CD4-positive, alpha-beta T cell treated with Interleukin-2 at 100 ng/mL for 4 hours (primary cell): ENCODE measurements around the gene C10orf120.
A peak's percentile ranks its signal among the peaks of the same experiment; 100 is the strongest.

ENCODE experiments used
- DNase-seq: peaks from one replicate; pipeline ENCODE4 v3.0.0-alpha.2; 2020; ENCODE audit warnings: low spot score

Gene C10orf120

GRCh38 chr10:122703483-122704448 is 4.1 kb upstream of the C10orf120 start:
- DNase-seq = peak; percentile 36

DNA sequence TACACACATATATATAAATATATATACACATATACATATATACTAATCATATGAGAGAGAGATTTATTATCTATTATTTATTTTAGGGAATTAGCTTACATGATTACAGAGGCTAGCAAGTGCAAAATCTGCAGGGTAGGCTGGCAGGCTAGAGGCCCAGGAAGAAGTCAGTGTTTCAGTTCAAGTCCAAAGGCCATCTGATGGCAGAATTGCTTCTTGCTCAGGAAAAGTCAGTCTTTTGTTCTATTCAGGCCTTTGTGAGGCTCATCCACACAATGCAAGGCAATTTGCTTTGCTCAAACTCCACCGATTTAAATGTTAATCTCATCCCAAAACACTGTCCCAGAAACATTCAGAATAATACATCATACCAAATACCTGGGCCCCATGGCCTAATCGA is 2.6 kb upstream of the C10orf120 start:
- no peak for DNase-seq

DNA sequence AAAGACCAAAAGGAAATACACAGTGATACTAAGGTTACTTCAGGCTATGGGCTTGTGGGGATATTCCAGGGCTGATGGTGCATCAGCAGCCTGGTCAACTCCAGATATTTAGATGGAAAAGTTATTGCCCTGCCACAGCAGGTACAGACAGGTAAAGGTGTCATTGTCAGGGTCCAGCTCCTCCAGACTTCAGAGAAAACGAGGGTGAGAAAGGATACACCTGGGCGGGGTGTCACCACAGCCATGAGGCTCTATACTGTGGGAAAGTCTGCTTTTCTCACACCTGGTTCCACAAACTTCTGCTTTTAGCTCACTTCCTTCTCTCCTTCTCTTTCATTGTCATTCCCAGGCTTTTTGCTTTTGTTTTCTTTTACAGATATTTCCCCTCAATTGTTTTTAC is 2.0 kb upstream of the C10orf120 start:
- no peak for DNase-seq

DNA sequence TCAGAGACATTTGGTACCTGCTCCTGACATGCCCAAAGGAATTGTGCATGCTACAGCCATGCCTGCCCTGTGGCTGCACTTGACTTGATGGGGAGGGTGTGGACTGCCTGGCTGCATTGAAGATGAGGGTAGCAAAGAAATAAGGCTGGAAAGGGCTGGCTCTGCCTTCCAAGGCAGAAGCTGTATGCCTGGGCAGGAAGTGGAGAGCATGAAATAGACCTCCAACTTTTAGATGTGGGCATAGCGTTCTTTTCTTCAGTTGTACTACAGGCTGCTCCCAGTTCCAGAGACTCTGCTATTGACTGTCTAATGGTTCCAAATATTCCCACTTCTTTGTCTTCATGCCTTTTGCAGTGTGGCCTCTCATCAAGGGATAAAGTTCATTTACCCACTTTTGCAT is 3.0 kb downstream of the C10orf120 start:
- DNase-seq = no peak

DNA sequence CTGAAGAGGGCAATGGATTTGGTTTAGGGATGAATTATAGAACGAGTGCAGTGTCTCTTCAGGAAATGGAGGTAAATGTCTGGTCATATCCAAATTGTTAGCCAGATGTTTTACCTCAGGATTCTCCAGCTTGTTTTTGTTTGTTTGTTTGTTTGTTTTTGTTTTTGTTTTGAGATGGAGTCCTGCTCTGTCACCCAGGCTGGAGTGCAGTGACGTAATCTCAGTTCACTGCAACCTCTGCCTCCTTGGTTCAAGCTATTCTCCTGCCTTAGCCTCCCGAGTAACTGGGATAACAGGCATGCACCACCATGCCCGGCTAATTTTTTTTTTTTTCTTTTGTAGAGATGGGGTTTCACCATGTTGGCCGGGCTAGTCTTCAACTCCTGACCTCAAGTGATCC is 6.9 kb downstream of the C10orf120 start:
- DNase-seq = no peak

DNA sequence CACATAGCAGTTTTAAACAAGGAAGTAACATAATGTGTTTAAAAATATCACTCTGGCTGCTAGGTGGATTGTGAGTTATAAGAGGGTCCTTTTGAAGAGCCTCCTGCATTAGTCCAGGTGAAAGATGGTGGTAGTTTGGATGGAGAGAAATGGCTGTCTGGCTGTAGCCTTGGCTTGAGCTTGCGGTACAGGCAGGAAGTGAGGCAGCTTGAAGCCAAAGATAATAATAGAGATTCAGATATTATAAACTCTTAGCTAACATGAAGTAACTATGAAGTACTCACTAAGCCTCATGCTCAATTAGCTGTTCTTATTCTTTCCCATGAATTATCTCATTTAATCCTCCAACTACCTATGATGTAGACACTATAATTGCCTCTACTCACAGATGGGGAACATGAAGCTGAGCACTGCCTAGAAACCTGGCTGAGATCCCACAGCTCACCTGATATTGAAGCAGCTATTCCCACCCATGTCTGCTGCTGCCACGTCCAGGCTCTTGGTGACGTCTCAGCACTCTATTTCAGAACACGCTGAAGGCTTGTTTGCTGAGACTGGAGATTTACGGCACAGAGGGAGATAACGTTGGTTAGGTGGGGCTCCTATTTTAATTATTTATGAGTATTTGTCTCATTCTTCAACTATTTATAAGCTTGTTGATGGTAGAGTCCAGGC is 10.4 kb downstream of the C10orf120 start:
- DNase-seq = no peak

- no peak for DNase-seq
Measured at GRCh38 chr10:122688293-122688989, 11.2 kb downstream of the C10orf120 start.

DNA sequence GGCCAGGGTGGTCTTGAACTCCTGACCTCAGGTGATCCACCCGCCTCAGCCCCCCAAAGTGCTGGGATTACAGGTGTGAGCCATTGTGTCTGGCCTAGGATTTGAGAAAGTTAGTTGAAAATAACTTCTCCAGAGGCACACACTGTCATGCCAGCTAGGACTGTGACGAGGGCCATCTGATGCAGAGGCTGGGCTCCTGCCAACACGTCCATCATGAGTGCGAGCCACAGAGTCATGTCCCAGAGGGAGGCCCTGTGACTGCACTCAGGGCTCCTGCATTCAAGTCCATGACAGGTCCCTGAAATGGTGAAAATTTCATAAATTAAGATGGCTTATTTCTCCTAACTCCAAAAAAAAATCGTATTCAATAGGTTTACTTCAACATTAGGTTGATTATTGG is 17.1 kb downstream of the C10orf120 start:
- no peak for DNase-seq

- DNase-seq = no peak
Measured at GRCh38 chr10:122678266-122678665, 21.4 kb downstream of the C10orf120 start.

DNA sequence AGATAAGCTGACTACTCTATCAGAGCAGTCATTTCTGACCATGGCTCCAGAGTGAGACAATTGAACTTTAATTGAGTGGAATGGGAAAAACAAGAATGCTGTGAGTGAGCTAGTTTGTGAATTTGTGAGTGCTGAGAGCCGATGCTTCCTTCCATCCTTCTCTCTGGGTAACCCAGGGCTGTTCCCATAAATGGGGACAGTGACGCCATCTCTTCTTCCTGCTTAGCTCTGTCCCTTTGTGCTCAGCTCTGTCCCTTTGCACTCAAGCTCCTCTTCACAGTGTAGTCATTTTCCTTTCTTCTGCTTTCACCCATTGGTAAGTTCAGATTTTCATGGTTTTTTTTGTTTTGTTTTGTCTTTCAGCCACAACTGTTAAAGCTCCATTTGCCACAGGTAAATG is 24.4 kb downstream of the C10orf120 start:
- DNase-seq = no peak

DNA sequence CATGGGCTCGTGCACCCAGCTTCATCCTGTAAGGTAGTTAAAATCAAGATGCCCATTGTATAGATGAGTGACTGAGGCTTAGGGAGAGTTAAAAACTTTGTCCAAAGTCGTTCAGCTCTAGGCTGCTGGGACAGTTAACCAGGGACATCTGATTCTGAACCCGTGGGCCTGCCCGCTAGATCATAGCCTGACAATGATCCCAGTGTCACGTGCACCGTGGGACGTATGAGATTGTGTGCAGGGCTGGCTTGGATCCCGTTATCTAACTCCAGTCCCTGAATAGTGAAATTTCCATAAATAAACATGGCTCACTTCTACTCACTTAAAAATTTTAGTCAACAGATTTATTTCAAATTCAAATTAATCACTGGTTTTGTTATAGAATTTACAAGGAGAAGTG is 24.9 kb downstream of the C10orf120 start:
- no peak for DNase-seq

DNA sequence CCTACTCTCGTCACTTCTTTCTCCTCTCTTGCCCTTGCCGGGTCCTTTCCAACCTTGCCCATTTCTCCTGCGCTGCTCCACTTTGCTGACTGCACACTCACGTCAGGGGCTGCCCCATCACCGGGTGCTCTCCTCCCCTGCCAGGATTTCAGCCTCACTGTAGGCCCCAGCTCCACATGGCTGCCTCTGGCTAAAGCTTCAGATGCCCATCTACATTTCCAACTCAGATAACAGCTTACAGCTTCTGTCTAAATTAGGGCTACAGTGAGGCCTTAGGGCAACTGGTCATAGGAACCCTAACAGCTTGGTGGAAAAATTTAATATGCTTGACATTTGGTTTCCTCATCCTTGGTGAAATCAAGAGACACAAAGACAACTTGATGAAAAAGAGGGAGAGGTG is 25.9 kb downstream of the C10orf120 start:
- DNase-seq = no peak

- DNase-seq = no peak
Measured at GRCh38 chr10:122673269-122673668, 26.4 kb downstream of the C10orf120 start.

GRCh38 chr10:122672655-122673054 is 27.0 kb downstream of the C10orf120 start:
- no peak for DNase-seq

DNA sequence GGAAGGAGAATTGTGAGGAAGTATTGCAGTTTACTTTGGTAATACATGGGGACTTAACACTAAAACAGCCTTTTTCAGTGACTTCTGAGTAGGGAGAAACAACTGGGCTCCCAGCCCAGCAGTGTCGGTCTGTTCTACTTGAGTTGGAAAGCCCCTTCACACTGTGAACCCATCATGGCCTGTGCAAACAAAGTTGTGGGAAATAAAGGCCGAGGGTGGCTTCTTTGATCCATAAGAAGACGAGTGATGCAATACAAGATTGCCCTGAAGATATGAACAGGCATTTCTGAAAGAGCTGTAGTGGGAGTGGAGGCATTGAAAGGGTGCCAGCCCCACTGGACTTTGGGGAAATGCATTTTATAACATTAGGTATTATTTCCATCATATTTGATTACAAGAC is 28.3 kb downstream of the C10orf120 start:
- no peak for DNase-seq

DNA sequence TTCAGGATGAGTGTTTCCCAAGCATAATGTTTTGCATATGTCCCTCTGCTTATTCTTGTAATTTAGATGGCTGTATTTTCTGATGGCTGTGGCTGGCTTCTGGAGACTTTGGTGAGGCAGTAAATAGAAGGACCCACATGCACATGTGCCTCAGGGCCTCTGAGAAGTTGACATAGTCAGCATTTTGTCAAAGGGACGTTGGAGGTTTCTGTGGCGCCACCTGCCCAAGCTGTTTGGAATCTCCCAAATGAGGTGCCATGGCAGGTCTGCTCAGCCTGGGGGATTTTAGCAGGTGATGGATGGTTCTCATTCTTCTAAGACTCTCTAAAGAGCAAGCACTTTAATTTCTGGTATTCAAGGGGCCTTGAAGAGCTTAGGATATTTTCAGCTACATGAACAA is 29.8 kb downstream of the C10orf120 start:
- no peak for DNase-seq

GRCh38 chr10:122669045-122669444 is 30.6 kb downstream of the C10orf120 start:
- DNase-seq = no peak

- DNase-seq = no peak
Measured at GRCh38 chr10:122665946-122666345, 33.7 kb downstream of the C10orf120 start.

DNA sequence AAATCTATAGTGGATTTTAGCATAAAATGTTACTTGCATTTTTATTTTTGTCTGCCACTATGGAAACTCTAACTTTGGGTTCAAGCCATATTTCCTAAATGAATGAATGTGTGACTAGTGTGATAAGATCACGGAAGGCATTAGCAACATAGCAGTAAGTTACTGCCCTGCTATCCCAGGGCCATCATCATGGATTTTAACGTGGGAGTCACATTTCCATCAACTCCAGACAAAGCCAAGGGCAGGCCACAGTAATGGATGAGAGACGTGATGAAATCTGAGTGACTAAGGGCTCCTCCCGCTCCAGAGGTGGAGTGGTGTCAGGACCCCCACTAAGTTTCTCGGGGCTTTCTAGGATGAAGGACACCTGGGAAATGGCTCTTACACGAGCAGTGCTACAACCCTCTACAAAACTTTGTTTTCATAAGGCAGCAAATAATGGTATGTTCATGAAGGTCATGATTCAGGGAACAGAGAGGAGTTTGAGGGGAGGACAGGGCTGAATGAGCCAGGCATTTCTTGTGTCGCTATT is 34.3 kb downstream of the C10orf120 start:
- DNase-seq = no peak

GRCh38 chr10:122664501-122664900 is 35.1 kb downstream of the C10orf120 start:
- DNase-seq = no peak

- no peak for DNase-seq
Measured at GRCh38 chr10:122663516-122664130, 36.0 kb downstream of the C10orf120 start.

GRCh38 chr10:122662231-122662630 is 37.4 kb downstream of the C10orf120 start:
- DNase-seq = no peak
